ENCODE results near the gene HOATZ.

Gene HOATZ

DNA sequence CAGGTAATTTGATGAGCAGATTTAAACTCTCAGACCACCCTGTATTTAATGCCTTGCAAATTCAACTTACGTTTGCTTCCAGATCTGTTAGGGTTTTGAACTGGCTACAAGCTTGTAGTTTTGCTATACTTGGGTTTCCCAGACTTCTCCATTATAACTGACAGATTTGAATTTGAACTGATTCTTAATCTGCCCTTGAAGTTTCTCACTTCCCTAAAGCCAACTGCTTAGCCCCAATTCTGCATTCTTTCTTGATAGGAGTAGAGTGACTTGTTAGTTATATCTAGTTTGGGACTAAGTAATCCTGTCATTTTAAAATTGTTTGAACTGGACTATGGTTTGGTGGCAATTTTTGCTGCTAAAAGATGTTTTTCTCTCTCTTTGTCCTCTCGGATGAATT lies 35.7 kb downstream of the HOATZ start:
- DNase-seq, result no peak

DNA sequence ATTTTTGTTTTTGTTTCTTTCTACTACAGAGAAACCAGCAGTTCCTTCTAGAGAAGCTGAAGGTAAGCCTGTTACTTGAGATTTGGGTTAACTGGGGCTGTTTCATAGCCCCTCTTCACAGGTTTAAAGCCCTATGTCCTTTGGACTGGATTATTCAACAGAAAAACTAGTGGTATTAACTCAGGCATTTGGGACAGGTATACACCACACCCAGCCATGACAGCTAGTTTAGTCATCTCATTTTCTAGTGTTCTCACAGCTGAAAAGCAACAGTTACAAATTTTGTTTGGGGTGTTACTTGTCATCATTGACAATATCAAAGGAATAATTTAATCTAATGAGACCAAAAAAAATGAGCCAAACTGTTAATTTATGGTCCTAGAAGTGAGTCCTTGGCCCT lies 40.0 kb downstream of the HOATZ start:
- DNase-seq, result no peak

DNA sequence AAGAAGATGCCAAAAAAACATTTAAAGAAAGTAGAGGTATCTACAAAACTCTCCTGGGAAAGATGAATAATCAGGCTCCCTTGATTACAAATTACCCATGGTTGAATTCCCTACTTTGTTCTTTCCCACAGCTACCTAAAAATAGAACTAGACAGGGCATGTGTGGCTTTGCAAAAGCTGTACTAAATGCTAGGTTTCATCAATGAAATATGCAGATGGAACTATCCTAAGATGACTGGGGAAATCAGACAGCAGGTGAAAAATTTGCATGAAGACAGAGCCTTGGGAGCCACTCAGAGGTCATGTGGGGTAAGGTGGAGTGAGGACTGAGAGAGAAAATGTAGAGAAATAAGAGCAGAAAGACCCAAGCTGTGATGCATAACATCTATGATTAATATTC lies 40.7 kb downstream of the HOATZ start:
- DNase-seq, result no peak

DNA sequence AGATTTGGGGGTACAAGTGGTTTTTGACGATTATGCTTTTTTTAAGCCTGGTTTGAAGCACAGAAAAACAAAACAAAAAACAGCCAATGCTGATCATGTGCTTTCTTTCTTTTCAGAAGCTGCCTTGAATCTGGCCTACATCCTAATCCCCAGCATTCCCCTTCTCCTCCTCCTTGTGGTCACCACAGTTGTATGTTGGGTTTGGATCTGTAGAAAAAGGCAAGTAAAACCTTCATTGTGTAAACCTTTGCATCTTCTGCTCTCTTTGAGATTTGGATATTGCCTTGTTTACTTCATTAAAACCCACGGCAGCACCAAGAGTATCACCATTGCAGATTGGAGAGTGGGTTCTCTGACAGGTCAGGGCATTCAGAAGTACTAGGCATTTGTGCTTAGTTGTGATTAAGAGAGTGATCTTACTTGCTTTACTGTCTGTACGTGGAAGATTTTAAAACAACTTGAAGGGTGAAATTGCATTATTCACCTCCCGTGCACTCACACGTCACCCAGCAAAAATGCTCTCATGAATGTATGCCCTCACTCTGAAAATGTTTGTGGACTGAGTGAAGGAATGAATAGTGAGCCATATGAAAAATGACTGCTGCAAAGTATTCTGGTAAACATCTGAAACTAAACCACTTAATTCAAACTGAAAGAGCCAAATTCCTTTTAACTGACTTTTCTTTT lies 43.0 kb downstream of the HOATZ start:
- no peak for DNase-seq

- DNase-seq, result no peak
Measured at GRCh38 chr11:111559800-111560464, 45.4 kb downstream of the HOATZ start.

GRCh38 chr11:111560800-111561199 lies 46.2 kb downstream of the HOATZ start:
- DNase-seq, result no peak

DNA sequence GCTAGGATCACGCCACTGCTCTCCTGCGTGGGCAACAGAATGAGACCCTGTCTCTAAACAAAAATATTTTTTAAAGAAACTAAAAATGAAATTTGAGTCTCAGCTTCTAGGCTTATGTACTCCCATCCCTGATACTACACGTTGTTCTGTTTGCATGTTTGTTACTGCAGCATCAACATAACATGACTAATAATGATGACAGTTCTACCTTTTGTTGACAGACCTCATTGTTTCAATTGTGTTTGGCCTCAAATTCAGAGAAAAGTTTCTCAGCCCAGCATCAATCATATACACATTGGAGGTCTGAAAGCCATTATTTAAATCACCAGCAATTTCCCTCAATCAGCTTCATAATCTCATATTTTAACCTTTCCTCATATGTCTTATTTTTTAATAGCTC lies 46.7 kb downstream of the HOATZ start:
- no peak for DNase-seq

DNA sequence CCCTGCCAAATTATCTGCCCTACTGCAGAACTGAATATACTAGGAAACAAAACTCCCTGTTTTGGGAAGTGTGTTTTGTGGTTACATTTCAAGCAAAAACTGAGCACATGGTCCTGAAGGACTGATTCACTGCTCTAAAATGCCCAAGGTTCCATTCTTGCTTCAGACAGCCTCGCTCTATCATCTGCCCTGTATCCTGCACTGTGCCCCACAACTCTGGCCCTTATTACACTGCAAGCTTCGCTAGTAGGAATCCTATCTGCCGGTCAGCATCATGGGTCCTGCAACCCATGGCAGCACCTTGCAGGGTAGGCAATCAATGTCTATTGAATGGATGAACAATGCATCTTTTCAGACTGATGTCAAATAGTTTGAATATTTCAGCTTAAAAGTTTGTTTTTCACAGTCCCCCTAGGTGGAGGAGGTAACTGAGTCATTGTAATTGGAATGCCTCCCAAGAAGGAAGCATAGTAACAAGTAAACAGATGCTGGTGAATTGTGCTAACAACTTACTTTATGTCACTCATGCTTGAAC lies 47.3 kb downstream of the HOATZ start:
- DNase-seq, result no peak

DNA sequence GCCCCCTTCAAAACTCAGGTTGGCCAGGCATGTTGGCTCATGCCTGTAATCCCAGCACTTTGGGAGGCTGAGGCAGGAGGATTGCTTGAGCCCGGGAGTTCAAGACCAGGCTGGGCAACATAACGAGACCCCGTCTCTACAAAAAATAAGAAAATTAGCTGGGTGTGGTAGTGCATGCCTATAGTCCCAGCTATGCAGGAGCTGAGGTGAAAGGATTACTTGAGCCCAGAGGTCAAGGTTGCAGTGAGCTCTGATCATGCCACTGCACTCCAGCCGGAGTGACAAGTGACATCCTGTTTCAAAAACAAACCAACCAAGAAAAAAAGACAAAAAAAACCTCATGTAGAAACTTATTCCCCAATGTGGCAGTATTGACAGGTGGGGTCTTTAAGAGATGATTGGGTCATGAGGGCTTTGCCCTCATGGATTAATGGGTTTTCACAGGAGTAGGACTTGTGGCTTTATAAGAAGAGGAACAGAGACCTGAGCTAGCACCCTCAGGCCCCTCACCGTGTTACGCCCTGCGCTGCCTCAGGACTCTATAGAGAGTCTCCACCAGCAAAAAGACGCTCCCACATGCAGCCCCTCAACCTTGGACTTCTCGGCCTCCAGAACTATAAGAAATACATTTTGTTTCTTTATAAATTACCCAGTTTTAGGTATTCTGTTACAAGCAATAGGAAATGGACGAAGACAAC lies 48.3 kb downstream of the HOATZ start:
- no peak for DNase-seq

- no peak for DNase-seq
Measured at GRCh38 chr11:111565114-111565720, 50.6 kb downstream of the HOATZ start.

DNA sequence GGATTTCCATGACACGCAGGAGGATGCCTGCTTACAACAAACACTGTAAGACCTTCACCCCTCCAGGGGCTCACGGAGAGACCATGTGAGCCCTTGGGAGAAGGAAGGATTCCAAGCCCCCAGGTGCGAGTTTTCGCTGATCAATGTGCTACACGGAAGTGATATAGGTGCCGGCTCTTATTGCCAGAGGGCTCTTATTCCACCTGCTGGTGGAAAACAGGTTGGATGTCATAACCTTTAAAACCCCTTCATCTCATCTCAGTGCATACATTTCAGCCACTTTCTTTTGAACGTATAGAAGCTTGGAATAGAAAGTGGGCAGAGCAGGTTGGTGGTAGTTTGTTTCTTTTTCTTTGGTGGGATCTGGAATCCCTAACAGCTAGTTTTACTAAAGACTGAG lies 51.7 kb downstream of the HOATZ start:
- DNase-seq, result no peak

GRCh38 chr11:111569476-111569875 lies 54.9 kb downstream of the HOATZ start:
- no peak for DNase-seq

GRCh38 chr11:111570796-111571195 lies 56.2 kb downstream of the HOATZ start:
- DNase-seq, result no peak

DNA sequence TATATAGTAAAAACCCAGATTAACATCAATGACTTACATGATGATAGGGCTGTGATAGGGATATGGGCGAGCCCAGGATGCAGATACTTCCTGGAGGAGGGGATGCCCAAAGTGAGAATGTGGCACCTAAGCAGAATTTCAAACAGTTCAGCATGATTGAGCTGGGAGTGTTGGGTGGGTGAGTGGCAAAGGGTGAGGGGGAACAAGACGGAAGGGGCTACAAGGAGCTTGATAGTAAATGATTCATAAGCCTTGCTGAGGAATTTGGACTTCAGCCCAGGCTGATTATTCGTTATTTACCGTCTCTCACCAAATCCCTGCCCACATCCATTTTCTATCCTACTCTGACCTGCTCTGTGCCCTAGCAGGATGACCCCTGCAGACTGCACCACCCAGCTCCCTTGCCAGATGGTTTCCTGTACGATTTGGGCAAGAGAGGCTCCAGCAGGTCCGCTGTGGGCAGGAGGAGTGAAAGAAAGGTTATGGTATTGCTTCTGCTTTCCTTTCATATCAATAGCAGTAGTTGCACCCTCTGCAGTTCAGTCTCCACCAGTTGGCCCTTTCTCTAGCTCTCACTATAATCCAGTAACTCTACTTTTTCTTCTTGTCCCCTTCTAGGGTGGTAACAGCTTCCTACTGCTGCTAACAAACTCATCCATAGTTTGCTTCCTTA lies 57.4 kb downstream of the HOATZ start:
- DNase-seq, result no peak

GRCh38 chr11:111572581-111572980 lies 58.0 kb downstream of the HOATZ start:
- no peak for DNase-seq

DNA sequence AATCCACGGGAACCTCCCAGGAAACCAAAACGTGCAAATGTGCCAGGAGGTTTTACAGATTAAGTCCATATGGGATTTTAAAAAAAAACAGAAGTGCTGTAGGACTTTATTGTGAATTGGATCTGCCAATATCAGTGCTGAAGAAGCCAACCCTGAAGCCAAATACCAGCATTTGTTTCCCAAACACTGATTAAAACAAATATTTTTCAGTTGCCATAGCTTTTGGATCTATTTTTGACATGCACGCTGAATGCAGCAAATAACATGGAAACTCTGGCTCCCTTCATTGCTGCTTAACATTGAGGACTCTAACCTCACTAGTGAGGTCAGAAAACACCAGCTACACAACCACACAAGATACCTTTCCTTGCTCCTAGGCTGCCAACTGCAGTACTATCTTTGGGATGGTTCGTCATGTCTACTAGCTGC lies 59.3 kb downstream of the HOATZ start:
- no peak for DNase-seq

- DNase-seq, result no peak
Measured at GRCh38 chr11:111574373-111575225, 60.0 kb downstream of the HOATZ start.

DNA sequence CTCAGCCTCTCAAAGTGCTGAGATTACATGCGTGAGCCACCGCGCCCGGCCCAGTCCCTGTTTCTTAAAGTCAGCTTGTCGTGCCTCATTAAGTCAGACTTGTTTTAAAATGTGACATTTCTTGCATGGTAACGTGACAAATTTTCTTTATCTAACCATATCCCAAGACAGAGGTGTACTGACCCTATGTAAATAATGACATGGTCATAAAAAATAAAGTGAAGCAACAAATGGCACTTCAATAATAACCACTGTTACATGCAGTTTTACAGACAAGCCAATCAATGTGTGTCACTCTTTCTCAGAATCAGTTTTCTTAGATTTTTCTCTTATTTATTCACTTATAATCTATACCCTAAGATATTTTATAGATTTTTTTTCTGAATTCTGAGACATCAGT lies 61.2 kb downstream of the HOATZ start:
- DNase-seq, result no peak

DNA sequence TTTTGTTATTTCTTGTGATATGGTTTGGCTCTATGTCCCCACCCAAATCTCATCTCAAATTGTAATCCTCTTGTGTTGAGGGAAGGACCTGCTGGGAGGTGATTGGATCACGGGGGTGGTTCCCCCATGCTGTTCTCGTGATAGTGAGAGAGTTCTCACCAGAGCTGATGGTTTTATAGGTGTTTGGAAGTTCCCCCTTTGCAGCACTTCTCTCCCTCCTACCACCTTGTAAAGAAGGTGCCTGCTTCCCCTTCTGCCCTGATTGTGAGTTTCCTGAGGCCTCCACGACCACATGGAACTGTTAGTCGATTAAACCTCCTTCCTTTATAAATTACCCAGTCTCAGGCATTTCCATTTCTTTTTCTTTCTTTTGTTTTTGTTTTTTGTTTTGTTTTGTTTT lies 63.2 kb downstream of the HOATZ start:
- DNase-seq, result no peak

- DNase-seq, result no peak
Measured at GRCh38 chr11:111581341-111581740, 66.8 kb downstream of the HOATZ start.

GRCh38 chr11:111582163-111582562 lies 67.6 kb downstream of the HOATZ start:
- DNase-seq, result no peak

GRCh38 chr11:111582881-111583280 lies 68.3 kb downstream of the HOATZ start:
- DNase-seq, result no peak

Data from NCI-H187 treated with DMSO at 0.1 percent for 48 hours (cell line).